IMR-90 (cell line): Measurements from ENCODE around the gene THRA. TPM values are rescaled to one million over a fixed set of nuclear protein-coding genes. Genes with fewer than 3 reads are reported as not detected.

Experiments
- ATAC-seq: fragments of 200-7000 bp; cut with Tn5 transposase; 2 replicates; pipeline ENCODE4 v1.9.1; 2020; ENCODE audit warnings: low read depth, mild to moderate bottlenecking, moderate library complexity
- BruUV-seq: library from RNA; stranded (reverse); fragments of 400-500 nt; replicated peaks from 2 replicates; lab custom pipeline; 2021; lab: Mats Ljungman, UMichigan
- CTCF ChIA-PET: fragments of 300-600 bp; formaldehyde crosslinking; extraction: SDS; loops from one replicate; lab custom pipeline; 2021; ENCODE audit warnings: antibody characterized with exemption; lab: Yijun Ruan, JAX
- POLR2A ChIA-PET: fragments of 300-600 bp; sonication (Branson Sonifier 250); formaldehyde crosslinking; loops from one replicate; lab custom pipeline; 2022; ENCODE audit warnings: antibody characterized with exemption; ENCODE audit not compliant: unreplicated experiment; lab: Charles Lee
- DNase-seq: peaks from one replicate; pipeline ENCODE4 v3.0.0; 2013
- H2AFZ ChIP-seq: replicated peaks from 2 replicates; pipeline ENCODE3; 2013; ENCODE audit warnings: low read length, mild to moderate bottlenecking; ENCODE audit not compliant: poor library complexity
- H2AK5ac ChIP-seq: 2 replicates; pipeline ENCODE4 v1.6.1; 2013; ENCODE audit warnings: low read depth, low read length, inconsistent platforms
- H2AK9ac ChIP-seq: replicated peaks from 2 replicates; pipeline ENCODE3; 2013; ENCODE audit warnings: mild to moderate bottlenecking, low read depth, low read length, moderate library complexity; ENCODE audit not compliant: poor library complexity
- H2BK120ac ChIP-seq: 2 replicates; pipeline ENCODE4 v1.6.1; 2013; ENCODE audit warnings: low read depth, low read length, inconsistent platforms
- H2BK15ac ChIP-seq: 3 replicates; pipeline ENCODE4 v1.6.1; 2013; ENCODE audit warnings: low read depth, low read length, inconsistent platforms
- H2BK20ac ChIP-seq: 2 replicates; pipeline ENCODE4 v1.6.1; 2013; ENCODE audit warnings: low read depth, mild to moderate bottlenecking, inconsistent platforms, low read length, moderate library complexity
- H2BK5ac ChIP-seq: 2 replicates; pipeline ENCODE4 v1.6.1; 2013; ENCODE audit warnings: mild to moderate bottlenecking, low read depth, low read length, inconsistent platforms; ENCODE audit not compliant: poor library complexity, severe bottlenecking
- H3K14ac ChIP-seq: replicated peaks from 2 replicates; pipeline ENCODE4 v1.6.1; 2013; ENCODE audit warnings: low read depth, low read length, inconsistent platforms
- H3K18ac ChIP-seq: 2 replicates; pipeline ENCODE4 v1.6.1; 2013; ENCODE audit warnings: low read depth, low read length, control low read depth
- H3K23ac ChIP-seq: 2 replicates; pipeline ENCODE4 v1.6.1; 2013; ENCODE audit warnings: low read depth, low read length, inconsistent platforms
- H3K27ac ChIP-seq: 2 replicates; pipeline ENCODE4 v1.5.1; 2013; ENCODE audit warnings: mild to moderate bottlenecking, control low read depth, low read length; ENCODE audit not compliant: insufficient read depth
- H3K27me3 ChIP-seq: 2 replicates; pipeline ENCODE4 v1.6.1; 2013; ENCODE audit warnings: low read length; ENCODE audit not compliant: control insufficient read depth, insufficient read depth
- H3K36me3 ChIP-seq: 2 replicates; pipeline ENCODE4 v1.6.1; 2013; ENCODE audit warnings: low read length, mixed read lengths; ENCODE audit not compliant: control insufficient read depth, insufficient read depth
- H3K4ac ChIP-seq: 2 replicates; pipeline ENCODE4 v1.6.1; 2013; ENCODE audit warnings: low read depth, low read length, inconsistent platforms
- H3K4me1 ChIP-seq: 2 replicates; pipeline ENCODE4 v1.6.1; 2013; ENCODE audit warnings: low read length, mixed read lengths; ENCODE audit not compliant: control insufficient read depth, insufficient read depth
- H3K4me2 ChIP-seq: 2 replicates; pipeline ENCODE4 v1.6.1; 2013; ENCODE audit warnings: low read depth, mild to moderate bottlenecking, control low read depth, low read length, moderate library complexity
- H3K4me3 ChIP-seq: 2 replicates; pipeline ENCODE4 v1.5.1; 2013; ENCODE audit warnings: low read depth, mild to moderate bottlenecking, control low read depth, low read length, moderate library complexity; ENCODE audit not compliant: insufficient read depth
- H3K56ac ChIP-seq: 2 replicates; pipeline ENCODE4 v1.6.1; 2013; ENCODE audit warnings: low read length, inconsistent platforms; ENCODE audit not compliant: insufficient read depth; ENCODE audit errors: extremely low read depth
- H3K79me1 ChIP-seq, 2 experiments: 2 replicates each; pipeline ENCODE4 v1.6.1; 2013; ENCODE audit warnings: low read length in 2 of 2, inconsistent platforms in 1 of 2, low read depth in 1 of 2
- H3K9ac ChIP-seq: 2 replicates; pipeline ENCODE4 v1.6.1; 2013; ENCODE audit warnings: low read depth, low read length, control low read depth
- H3K9me1 ChIP-seq: 2 replicates; pipeline ENCODE4 v1.6.1; 2013; ENCODE audit warnings: low read length, inconsistent platforms; ENCODE audit not compliant: insufficient read depth
- H3K9me3 ChIP-seq: 2 replicates; pipeline ENCODE4 v1.6.1; 2013; ENCODE audit warnings: low read length; ENCODE audit not compliant: control insufficient read depth, insufficient read depth
- H4K20me1 ChIP-seq: 2 replicates; pipeline ENCODE4 v1.6.1; 2013; ENCODE audit warnings: low read length, inconsistent platforms; ENCODE audit not compliant: insufficient read depth
- H4K5ac ChIP-seq: 2 replicates; pipeline ENCODE4 v1.6.1; 2013; ENCODE audit warnings: mild to moderate bottlenecking, low read depth, low read length, control low read depth
- H4K8ac ChIP-seq, 2 experiments: 2 replicates each; pipeline ENCODE4 v1.6.1; 2013; ENCODE audit warnings: low read depth in 2 of 2, low read length in 2 of 2, control low read depth in 1 of 2, inconsistent platforms in 1 of 2
- H4K91ac ChIP-seq: 2 replicates; pipeline ENCODE4 v1.6.1; 2013; ENCODE audit warnings: low read depth, low read length, inconsistent platforms; ENCODE audit not compliant: insufficient read depth
- CHD1 ChIP-seq: IDR thresholded peaks from 2 replicates; pipeline ENCODE4 v1.6.1; 2012; ENCODE audit warnings: low read depth, low read length, improper control_type of control experiment
- CTCF ChIP-seq: conservative IDR thresholded peaks from 2 replicates; pipeline ENCODE4 v1.5.1; 2012; ENCODE audit warnings: mild to moderate bottlenecking, low read depth, low read length, improper control_type of control experiment
- FOS ChIP-seq: fragments of 150-350 bp; IDR thresholded peaks from 2 replicates; pipeline ENCODE4 v1.6.1; 2016; ENCODE audit warnings: low read depth, low read length
- MAFK ChIP-seq: IDR thresholded peaks from 2 replicates; pipeline ENCODE4 v1.6.1; 2012; ENCODE audit warnings: low read depth, low read length, improper control_type of control experiment
- MAZ ChIP-seq: IDR thresholded peaks from 2 replicates; pipeline ENCODE4 v1.6.1; 2012; ENCODE audit warnings: low read depth, mild to moderate bottlenecking, low read length, improper control_type of control experiment, moderate library complexity, borderline replicate concordance
- MXI1 ChIP-seq: IDR thresholded peaks from 2 replicates; pipeline ENCODE4 v1.6.1; 2012; ENCODE audit warnings: low read depth, mild to moderate bottlenecking, low read length, moderate library complexity, borderline replicate concordance
- NFE2L2 ChIP-seq: fragments of 150-350 bp; IDR thresholded peaks from 2 replicates; pipeline ENCODE4 v1.6.1; 2016; ENCODE audit warnings: low read depth, mild to moderate bottlenecking, low read length
- POLR2A ChIP-seq: IDR thresholded peaks from 2 replicates; pipeline ENCODE4 v1.6.1; 2012; ENCODE audit warnings: mild to moderate bottlenecking, low read depth, low read length
- RAD21 ChIP-seq: IDR thresholded peaks from 2 replicates; pipeline ENCODE4 v1.6.1; 2012; ENCODE audit warnings: low read length, improper control_type of control experiment
- RCOR1 ChIP-seq: IDR thresholded peaks from 2 replicates; pipeline ENCODE4 v1.6.1; 2012; ENCODE audit warnings: mild to moderate bottlenecking, low read length, improper control_type of control experiment; ENCODE audit not compliant: insufficient replicate concordance
- RFX5 ChIP-seq: IDR thresholded peaks from 2 replicates; pipeline ENCODE4 v1.8.0; 2012; ENCODE audit warnings: low read depth, mild to moderate bottlenecking, low read length, moderate library complexity
- WGBS, 2 experiments: methylation state at CpG; one replicate each; pipeline versions ENCODE4 v1.1.5 to v1.1.7; 2013; ENCODE audit warnings: missing lambda C conversion rate in 2 of 2; ENCODE audit not compliant: insufficient read length in 1 of 2; ENCODE audit errors: extremely low coverage in 2 of 2; 5-methylcytosine and 5-hydroxymethylcytosine counted together
- dilution Hi-C: fragments of 300-500 bp; cut with HindIII; formaldehyde crosslinking; loops from one replicate; pipeline ENCODE4 v1.14.3; 2018; ENCODE audit warnings: low sequenced_read_pairs; ENCODE audit not compliant: unreplicated experiment
- in situ Hi-C: fragments of 300-500 bp; cut with MboI; formaldehyde crosslinking; loops from 3 replicates; pipeline ENCODE4 v1.14.3; 2019; ENCODE audit warnings: low sequenced_read_pairs, inconsistent platforms, mixed read lengths
- intact Hi-C: fragments of 100-400 bp; cut with micrococcal nuclease; formaldehyde crosslinking; loops from 2 replicates; pipeline ENCODE4 v1.10.0; 2022
- polyA plus RNA-seq, 3 experiments: library from polyadenylated mRNA; depleted of rRNA; stranded (reverse); fragments of >200 nt; gene quantifications; 2 replicates each; pipeline ENCODE4 v1.2.3, GENCODE V29; 2012; ENCODE audit warnings: low replicate concordance in 1 of 3
- total RNA-seq: library from RNA; depleted of rRNA; stranded (reverse); fragments of >200 nt; gene quantifications from 2 replicates; pipeline ENCODE4 v1.2.3, GENCODE V29; 2012
- TF ChIP-seq, protein P1 (sequence below): fragments of 150-350 bp; IDR thresholded peaks from 2 replicates; pipeline ENCODE4 v1.6.1; 2016; ENCODE audit warnings: low read depth, mild to moderate bottlenecking, low read length, moderate library complexity, borderline replicate concordance
- TF ChIP-seq, protein P2 (sequence below): fragments of 150-350 bp; IDR thresholded peaks from 2 replicates; pipeline ENCODE4 v1.6.1; 2017; ENCODE audit warnings: mild to moderate bottlenecking, antibody characterized with exemption, low read length, low read depth

THRA gene
- total and polyA plus RNA-seq, 2 of the 4 experiments (the other 2 are of a cell fraction): 22.0 to 23.4 TPM

- H3K27me3 ChIP-seq: no peaks in the 10 kb centered on the region
- H3K79me1 ChIP-seq: peaks cover 24 to 48% of the 10 kb centered on the region in 2 experiments; a peak in 3 of 4 replicates
- in situ Hi-C loops (no loop called here), intact Hi-C loops (no loop called here), dilution Hi-C loops (no loop called here)
- H3K27ac ChIP-seq: peak overlapping the region; percentile 91
- H2AK5ac ChIP-seq: peak overlapping the region; percentile 95
- H3K9me1 ChIP-seq: peaks cover 19% of the 10 kb centered on the region
- peak overlapping the region; percentile 91 for H2BK5ac ChIP-seq
- DNase-seq (peak; percentile 98), ATAC-seq (peak; percentile 80)
- H3K56ac ChIP-seq: peak overlapping the region; percentile 80
- peaks cover 9% of the 10 kb centered on the region; the same call in 1 of the 2 replicates for H4K20me1 ChIP-seq
- peak overlapping the region; percentile 85 for H2AFZ ChIP-seq
- H2BK120ac ChIP-seq: peak overlapping the region; percentile 99
- CTCF ChIA-PET: interaction anchor here (1.0 to 2.3 kb wide), 3 partner anchors 12 to 24 kb away, joined by 3 to 12 read pairs (median 3); no protein-coding TSS in a partner anchor
- no TSS peak for BruUV-seq
- peak overlapping the region; percentile 90 for H3K18ac ChIP-seq
- peak overlapping the region; percentile 87 for H3K4me2 ChIP-seq
- H3K9ac ChIP-seq: peak overlapping the region; percentile 70
- H2BK15ac ChIP-seq: peak overlapping the region; percentile 99
- H3K4ac ChIP-seq: peak overlapping the region; percentile 99
- H4K91ac ChIP-seq: peak overlapping the region; percentile 97
- H2AK9ac ChIP-seq: peak overlapping the region; percentile 97
- H3K4me1 ChIP-seq: peaks cover 22% of the 10 kb centered on the region
- 1% methylated on average over 19 of the region's 52 CpGs; no CpG with 5 or more reads in 1 of the 2 experiments for WGBS, 2 experiments
- peak overlapping the region; percentile 98 for H3K23ac ChIP-seq
- peak overlapping the region; percentile 65 for H3K4me3 ChIP-seq
- H3K14ac ChIP-seq: peak overlapping the region; percentile 97
- H3K36me3 ChIP-seq: peaks cover 32% of the 10 kb centered on the region
- POLR2A ChIA-PET: interaction anchor here (0.6 to 0.7 kb wide), 5 partner anchors 14 to 1590 kb away, joined by 3 to 4 read pairs (median 3); partner anchors contain the start of genes CASC3 and EIF1
- no peaks in the 10 kb centered on the region for H3K9me3 ChIP-seq
- H4K5ac ChIP-seq: peak overlapping the region; percentile 79
- H2BK20ac ChIP-seq: peak overlapping the region; percentile 97
- peak overlapping the region; percentile 95 to 96 for H4K8ac ChIP-seq
- TF ChIP-seq, protein P1, sequence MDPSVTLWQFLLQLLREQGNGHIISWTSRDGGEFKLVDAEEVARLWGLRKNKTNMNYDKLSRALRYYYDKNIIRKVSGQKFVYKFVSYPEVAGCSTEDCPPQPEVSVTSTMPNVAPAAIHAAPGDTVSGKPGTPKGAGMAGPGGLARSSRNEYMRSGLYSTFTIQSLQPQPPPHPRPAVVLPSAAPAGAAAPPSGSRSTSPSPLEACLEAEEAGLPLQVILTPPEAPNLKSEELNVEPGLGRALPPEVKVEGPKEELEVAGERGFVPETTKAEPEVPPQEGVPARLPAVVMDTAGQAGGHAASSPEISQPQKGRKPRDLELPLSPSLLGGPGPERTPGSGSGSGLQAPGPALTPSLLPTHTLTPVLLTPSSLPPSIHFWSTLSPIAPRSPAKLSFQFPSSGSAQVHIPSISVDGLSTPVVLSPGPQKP: no peak
- TF ChIP-seq MAZ (peak; percentile 90), RAD21 (no peak), MAFK (no peak), FOS (peak; percentile 42; the same call in 1 of the 2 replicates), RCOR1 (no peak), POLR2A (peak; percentile 81), CTCF (no peak), CHD1 (no peak), RFX5 (no peak; the same call in 1 of the 2 replicates), MXI1 (peak; percentile 99), NFE2L2 (no peak; the same call in 1 of the 2 replicates)
- TF ChIP-seq, protein P2, sequence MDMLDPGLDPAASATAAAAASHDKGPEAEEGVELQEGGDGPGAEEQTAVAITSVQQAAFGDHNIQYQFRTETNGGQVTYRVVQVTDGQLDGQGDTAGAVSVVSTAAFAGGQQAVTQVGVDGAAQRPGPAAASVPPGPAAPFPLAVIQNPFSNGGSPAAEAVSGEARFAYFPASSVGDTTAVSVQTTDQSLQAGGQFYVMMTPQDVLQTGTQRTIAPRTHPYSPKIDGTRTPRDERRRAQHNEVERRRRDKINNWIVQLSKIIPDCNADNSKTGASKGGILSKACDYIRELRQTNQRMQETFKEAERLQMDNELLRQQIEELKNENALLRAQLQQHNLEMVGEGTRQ: peak; percentile 76
Observed at GRCh38 chr17:40098846-40099618, 36.3 kb downstream of the THRA start.
